Panc1 (cell line): ENCODE measurements around the gene MYO18B. TPM values are rescaled to one million over a fixed set of nuclear protein-coding genes. Genes with fewer than 3 reads are reported as not detected.

Source experiments
- ATAC-seq: fragments of 200-7000 bp; cut with Tn5 transposase; 2 replicates; pipeline ENCODE4 v1.9.1; 2020; ENCODE audit warnings: mild to moderate bottlenecking, moderate library complexity
- BruUV-seq: library from RNA; stranded (reverse); fragments of 400-500 nt; replicated peaks from 2 replicates; lab custom pipeline; 2021; lab: Mats Ljungman, UMichigan
- CTCF ChIA-PET: fragments of 300-600 bp; sonication (Branson Sonifier 250); formaldehyde crosslinking; loops from one replicate; lab custom pipeline; 2022; ENCODE audit warnings: antibody characterized with exemption; lab: Charles Lee
- POLR2A ChIA-PET: fragments of 300-600 bp; sonication (Branson Sonifier 250); formaldehyde crosslinking; loops from one replicate; lab custom pipeline; 2022; ENCODE audit warnings: antibody characterized with exemption; lab: Charles Lee
- DNase-seq: peaks from one replicate; pipeline ENCODE4 v3.0.0-alpha.2; 2010; ENCODE audit warnings: low read depth, low spot score
- H3K27ac ChIP-seq: 2 replicates; pipeline ENCODE4 v1.5.1; 2011; ENCODE audit warnings: mild to moderate bottlenecking, low read length, inconsistent platforms
- H3K27me3 ChIP-seq: fragments of 200-500 bp; sonication (Bioruptor generic); 2 replicates; pipeline ENCODE4 v1.6.0; 2014; ENCODE audit warnings: low read length, inconsistent platforms; ENCODE audit not compliant: control insufficient read depth, insufficient read depth
- H3K36me3 ChIP-seq: fragments of 200-500 bp; sonication (Bioruptor generic); 2 replicates; pipeline ENCODE4 v1.5.1; 2014; ENCODE audit warnings: inconsistent platforms, mild to moderate bottlenecking, low read length, moderate library complexity; ENCODE audit not compliant: control insufficient read depth, insufficient read depth
- H3K4me1 ChIP-seq: 2 replicates; pipeline ENCODE4 v1.5.1; 2011; ENCODE audit warnings: inconsistent platforms, mild to moderate bottlenecking, low read length, moderate library complexity; ENCODE audit not compliant: control insufficient read depth, insufficient read depth
- H3K4me3 ChIP-seq, 2 experiments: 2 replicates each; pipeline ENCODE4 v1.5.1; 2011 to 2012; ENCODE audit warnings: low read depth in 2 of 2, low read length in 2 of 2, mild to moderate bottlenecking in 2 of 2, inconsistent platforms in 1 of 2, moderate library complexity in 1 of 2
- H3K9me3 ChIP-seq: fragments of 200-500 bp; sonication (Bioruptor generic); 2 replicates; pipeline ENCODE4 v1.5.1; 2014; ENCODE audit warnings: low read depth, mild to moderate bottlenecking, inconsistent platforms, low read length, moderate library complexity; ENCODE audit not compliant: control insufficient read depth, insufficient read depth
- CTCF ChIP-seq: fragments of 450-650 bp; IDR thresholded peaks from 2 replicates; pipeline ENCODE4 v1.5.1; 2017; ENCODE audit warnings: mild to moderate bottlenecking
- POLR2AphosphoS5 ChIP-seq: IDR thresholded peaks from 2 replicates; pipeline ENCODE4 v1.6.1; 2012; ENCODE audit warnings: mild to moderate bottlenecking, low read depth, low read length, moderate library complexity
- REST ChIP-seq, 2 experiments: IDR thresholded peaks; 2 replicates each; pipeline ENCODE4 v1.6.1; 2011 to 2012; ENCODE audit warnings: low read depth in 2 of 2, control low read depth in 1 of 2, low read length in 1 of 2, mild to moderate bottlenecking in 1 of 2, moderate library complexity in 1 of 2; ENCODE audit not compliant: insufficient read depth in 1 of 2
- SIN3A ChIP-seq: IDR thresholded peaks from 2 replicates; pipeline ENCODE4 v1.6.1; 2012; ENCODE audit warnings: low read depth, mild to moderate bottlenecking, low read length, moderate library complexity, borderline replicate concordance; ENCODE audit not compliant: insufficient read depth
- TCF7L2 ChIP-seq: IDR thresholded peaks from 2 replicates; pipeline ENCODE4 v1.6.1; 2011; ENCODE audit warnings: mild to moderate bottlenecking, low read depth, low read length, inconsistent platforms
- in situ Hi-C: cut with HindIII; loops from 2 replicates; pipeline ENCODE4 v1.10.0; 2016; ENCODE audit warnings: low sequenced_read_pairs, low pct_unique_long_range_greater_than_20kb
- intact Hi-C: fragments of 100-400 bp; cut with micrococcal nuclease; formaldehyde crosslinking; loops from one replicate; pipeline ENCODE4 v1.10.0; 2022; ENCODE audit not compliant: unreplicated experiment
- total RNA-seq: library from RNA; stranded (reverse); gene quantifications from one replicate; pipeline ENCODE4 v1.2.1, GENCODE V29; 2021; ENCODE audit not compliant: unreplicated experiment

MYO18B gene
- total RNA-seq, 1 experiment from 2014 or later: not detected

GRCh38 chr22:25750569-25751173 lies 8.7 kb downstream of the MYO18B start:
- no peaks in the 10 kb centered on the region; the same call in 1 of the 2 replicates for H3K27me3 ChIP-seq
- H3K36me3 ChIP-seq: no peaks in the 10 kb centered on the region
- intact Hi-C loops (no loop called here), in situ Hi-C loops (no loop called here)
- TF ChIP-seq CTCF (no peak), TCF7L2 (no peak), SIN3A (no peak), POLR2AphosphoS5 (no peak), REST (IDR thresholded peaks at IDR 0.05; ENCODE audit: insufficient read depth in 1 of 2, low read depth in 2 of 2, low read length in 1 of 2) (no peak)
- no TSS peak for BruUV-seq
- ChIA-PET POLR2A (no interaction called here), CTCF (no interaction called here)
- no peaks in the 10 kb centered on the region for H3K9me3 ChIP-seq
- H3K4me1 ChIP-seq: no peaks in the 10 kb centered on the region
- no peak overlapping the region for H3K4me3 ChIP-seq
- DNase-seq: no peak
- ATAC-seq: no peak
- H3K27ac ChIP-seq: no peak overlapping the region

- Histone ChIP-seq H3K36me3 (no peaks in the 10 kb centered on the region), H3K4me1 (no peaks in the 10 kb centered on the region), H3K27ac (no peak overlapping the region), H3K27me3 (no peaks in the 10 kb centered on the region; the same call in 1 of the 2 replicates), H3K9me3 (no peaks in the 10 kb centered on the region), H3K4me3 (no peak overlapping the region)
- TF ChIP-seq TCF7L2: no peak
- TF ChIP-seq SIN3A: no peak
- no peak for TF ChIP-seq CTCF
- no peak for TF ChIP-seq POLR2AphosphoS5
- no peak for TF ChIP-seq REST (IDR thresholded peaks at IDR 0.05; ENCODE audit: insufficient read depth in 1 of 2, low read depth in 2 of 2, low read length in 1 of 2)
- DNase-seq (no peak), ATAC-seq (no peak)
- BruUV-seq: no TSS peak
- ChIA-PET CTCF (no interaction called here), POLR2A (no interaction called here)
- in situ Hi-C loops: no loop called here
- intact Hi-C loops: no loop called here
These were observed 9.2 kb downstream of the MYO18B start for GRCh38 chr22:25751174-25751581.
